ENCODE measurements around the gene SF3B2.
"Not testable (repeated sequence)": the region's sequence is repeated elsewhere in the genome, so short reads cannot be mapped to it uniquely, and the experiment has no call there.

SF3B2 gene

DNA sequence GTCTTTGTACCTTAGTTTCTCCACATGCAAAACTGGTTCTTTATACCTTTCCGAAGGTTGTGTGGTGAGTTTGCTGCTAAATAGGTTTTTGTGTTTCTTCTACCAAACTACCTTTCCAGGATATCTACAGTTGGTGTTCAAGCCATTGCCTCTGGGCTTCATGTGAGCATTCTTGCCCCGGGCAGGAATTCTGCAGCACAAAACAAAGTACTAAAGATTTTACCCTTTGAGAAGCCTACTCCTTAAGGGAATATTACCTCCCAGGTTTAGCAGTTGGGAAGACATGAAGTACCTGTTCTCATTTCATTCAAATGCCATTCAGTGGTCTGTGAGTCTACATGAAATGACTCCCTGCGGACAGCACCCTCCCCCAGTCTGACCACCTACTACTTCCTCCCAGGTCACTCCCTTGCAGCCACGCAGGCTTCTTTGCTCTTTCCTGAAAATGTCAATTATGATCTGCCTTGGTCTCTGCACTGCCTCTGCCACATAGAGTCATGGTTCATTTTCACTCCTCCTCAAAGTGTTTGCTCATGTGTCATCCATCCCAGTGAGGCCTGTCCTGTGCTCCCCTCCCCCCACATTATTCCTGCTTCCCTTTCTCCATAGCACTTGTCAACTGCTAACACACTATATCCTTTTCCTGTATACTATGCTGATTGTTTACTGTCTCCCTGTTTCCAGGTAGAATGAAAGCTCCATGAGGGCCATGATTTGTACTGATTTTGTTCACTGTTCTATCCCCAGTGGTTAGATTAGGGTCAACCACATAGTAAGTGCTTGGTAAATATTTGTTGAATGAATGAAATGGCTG, 54.8 kb downstream of the SF3B2 start:
- peak; percentile 12 for DNase-seq (ENCODE audit: low spot score)

DNA sequence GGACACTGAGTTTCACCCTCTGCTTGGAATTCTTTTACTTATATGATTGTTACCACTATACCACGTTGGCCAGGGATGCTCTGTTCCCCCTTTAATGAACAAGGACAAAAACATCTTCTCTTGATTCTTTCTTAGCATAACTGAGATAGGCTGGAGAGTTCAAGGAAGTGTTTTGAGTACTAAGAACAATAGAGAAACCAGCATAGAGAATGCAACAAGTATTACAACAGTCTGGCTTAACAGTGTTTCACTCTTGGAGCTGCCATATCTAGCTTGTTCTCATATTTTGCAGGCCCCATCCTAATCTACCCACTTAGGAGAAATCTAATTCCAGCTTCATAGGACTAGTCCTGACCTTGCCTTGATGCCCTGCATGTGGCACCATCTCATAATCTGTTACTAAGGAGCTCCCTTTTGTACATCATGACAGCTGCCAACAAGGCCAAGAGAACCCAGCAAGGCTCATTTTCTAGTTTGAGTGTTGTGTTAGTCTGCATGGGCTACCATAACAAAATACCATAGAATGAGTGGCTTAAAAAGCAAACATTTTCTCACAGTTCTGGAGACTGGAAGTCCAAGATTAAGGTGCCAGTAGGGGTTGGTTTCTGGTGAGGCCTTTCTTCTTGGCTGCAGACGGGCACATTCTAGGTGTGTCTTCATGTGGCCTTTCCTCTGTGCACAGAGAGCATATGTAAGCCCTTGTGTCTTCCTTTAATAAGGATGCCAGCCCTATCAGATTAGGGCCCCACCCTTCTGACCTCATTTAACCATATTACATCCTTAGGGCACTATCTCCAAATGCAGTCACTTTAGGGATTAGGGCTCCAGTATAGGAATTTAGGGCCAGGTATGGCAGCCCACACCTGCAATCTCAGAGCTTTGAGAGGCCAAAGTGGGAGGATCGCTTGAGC, 55.7 kb downstream of the SF3B2 start:
- no peak for DNase-seq (ENCODE audit: low spot score)

DNA sequence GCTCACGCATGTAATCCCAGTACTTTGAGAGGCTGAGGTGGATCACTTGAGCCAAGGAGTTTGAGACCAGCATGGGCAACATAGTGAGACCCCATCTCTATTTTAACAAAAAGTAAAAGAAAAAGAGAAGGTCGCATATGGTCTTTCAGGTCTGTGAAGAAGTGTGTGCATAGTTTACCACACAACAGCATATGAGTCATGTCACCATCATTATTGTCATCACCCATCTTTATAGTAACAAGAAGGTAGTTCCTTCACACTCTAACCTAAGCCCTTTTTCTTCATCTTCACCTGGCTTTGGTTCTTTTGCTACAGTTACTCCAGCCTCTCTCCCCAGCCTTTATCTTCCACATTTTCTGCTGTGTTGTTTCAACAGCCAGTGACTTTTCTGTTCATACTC, 57.1 kb downstream of the SF3B2 start:
- DNase-seq (ENCODE audit: low spot score), result no peak

DNA sequence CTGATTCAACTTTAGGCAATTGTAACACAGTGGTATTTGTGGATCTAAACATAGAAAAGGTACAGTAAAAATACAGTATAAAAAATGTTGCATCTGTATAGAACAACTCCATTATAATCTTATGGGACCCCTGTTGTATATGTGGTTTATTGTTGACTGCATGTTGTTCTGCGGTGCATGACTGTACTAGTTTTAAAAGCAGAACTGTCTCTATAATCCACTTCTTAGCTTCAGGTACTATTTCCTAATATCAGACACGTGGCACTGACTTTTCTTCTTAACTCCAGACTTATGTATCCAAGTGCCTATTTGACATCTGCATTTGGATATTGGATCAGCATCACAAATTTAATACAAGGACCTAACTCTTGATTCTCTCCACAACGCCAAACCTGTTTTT, 59.0 kb downstream of the SF3B2 start:
- no peak for DNase-seq (ENCODE audit: low spot score)

DNA sequence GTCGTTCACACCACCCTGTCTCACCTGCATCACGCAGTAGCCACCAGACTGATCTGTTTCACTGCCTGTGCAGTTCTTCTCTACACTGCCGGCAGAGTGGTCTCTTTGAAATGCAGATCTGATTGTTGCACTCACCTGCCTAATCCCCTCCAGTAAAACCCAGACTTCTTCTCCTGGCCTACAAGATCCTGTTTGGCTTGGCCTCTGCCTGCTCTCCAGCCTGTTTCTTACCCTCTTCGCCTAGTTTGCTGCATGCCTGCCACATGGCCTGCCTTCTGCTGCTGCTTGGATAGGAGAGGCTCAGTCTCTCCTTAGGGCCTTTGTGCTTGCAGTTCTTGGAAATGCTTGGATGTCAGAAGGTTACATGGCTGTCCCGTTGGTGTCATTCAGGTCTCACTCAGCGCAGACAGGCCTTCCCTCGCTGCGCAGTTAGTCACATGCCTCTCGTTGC, 59.9 kb downstream of the SF3B2 start:
- DNase-seq (ENCODE audit: low spot score), result no peak

DNA sequence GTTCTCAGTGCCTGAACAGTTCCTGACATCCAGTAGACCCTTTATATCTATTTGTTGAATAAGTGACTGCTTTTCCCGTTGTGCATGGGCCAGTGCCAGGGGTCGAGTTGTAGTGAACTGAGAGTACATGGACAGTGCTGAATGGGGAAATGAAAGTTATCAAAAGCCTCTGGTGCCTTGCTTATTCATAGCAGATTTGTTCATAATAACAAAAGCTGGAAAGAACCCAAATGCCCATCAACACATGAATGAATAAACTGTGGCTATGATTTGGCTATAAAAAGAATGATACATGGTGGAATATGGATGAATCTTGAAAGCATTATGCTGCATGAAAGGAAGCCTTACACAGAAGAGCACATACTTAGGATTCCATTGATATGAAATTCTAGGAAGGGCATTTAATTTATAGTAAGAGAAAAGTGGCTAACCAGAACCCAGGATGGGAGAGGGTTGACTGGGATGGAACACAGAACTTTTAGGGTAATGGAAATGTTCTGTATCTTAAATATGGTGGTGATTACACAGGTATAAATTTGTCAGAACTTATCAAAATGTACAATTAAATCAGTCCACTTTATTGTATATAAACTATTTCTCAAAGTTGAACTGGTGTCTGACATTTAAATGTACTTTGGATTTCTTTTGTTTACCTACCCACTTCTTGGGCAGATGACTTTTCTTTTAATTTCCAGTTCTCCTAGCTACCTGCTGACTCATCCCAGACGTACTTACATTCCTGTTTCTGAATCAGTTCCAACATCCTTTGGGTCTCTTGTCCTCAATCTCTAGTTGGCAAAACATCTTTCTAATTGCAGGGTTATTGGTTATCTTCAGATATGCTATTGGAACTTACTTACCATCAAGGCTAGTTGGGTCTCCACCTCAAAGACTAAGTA, 60.7 kb downstream of the SF3B2 start:
- DNase-seq (ENCODE audit: low spot score), result peak; percentile 63

DNA sequence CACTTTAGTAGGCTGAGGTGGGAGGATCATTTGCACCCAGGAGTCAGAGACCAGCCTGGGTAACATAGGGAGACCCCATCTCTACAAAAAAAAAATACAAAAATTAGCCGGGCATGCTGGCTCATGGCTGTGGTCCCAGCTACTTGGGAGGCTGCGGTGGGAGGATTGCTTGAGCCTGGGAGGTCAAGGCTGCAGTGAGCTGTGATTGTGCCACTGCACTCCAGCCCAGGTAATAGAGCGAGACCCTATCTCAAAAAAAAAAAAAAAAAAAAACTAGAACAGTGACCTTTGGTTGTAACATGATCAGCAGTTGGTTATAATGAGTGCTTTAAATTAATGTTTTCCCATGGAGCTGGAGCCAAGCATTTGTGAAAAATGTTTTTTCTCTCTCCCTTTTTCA, 62.8 kb downstream of the SF3B2 start:
- not testable (repeated sequence) for DNase-seq (ENCODE audit: low spot score)

DNA sequence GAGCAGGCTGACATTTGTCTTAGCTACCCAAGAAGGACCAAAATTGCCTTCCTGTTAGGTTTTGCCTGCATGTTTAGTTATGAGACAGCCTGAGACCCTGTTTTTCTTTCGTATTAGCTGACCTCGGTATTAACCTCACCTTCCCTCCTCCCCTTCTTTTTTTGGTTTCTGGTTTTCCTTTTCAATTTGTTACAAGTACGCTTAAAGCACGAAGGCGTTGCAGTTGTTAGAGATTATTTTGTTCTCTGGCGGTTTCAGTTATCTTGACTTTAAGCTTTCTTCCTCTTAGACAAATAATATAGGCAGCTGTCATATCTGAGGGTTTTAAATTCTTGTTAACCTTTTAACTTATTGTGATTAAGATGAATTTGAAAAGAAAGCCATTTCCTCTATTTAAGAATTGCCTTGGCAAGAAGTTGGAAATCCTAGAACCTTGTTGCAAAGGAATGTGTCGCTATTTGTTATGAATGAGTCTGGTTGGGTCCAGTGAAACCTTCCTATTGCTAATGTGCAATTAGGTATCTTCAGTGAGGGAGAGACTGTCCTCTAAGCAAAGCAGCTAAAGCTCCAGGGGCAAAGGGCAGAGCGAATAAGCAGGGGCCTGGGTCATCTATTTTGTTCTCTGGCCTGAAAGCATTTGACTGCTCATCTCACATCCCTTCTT, 63.6 kb downstream of the SF3B2 start:
- DNase-seq (ENCODE audit: low spot score), result no peak

DNA sequence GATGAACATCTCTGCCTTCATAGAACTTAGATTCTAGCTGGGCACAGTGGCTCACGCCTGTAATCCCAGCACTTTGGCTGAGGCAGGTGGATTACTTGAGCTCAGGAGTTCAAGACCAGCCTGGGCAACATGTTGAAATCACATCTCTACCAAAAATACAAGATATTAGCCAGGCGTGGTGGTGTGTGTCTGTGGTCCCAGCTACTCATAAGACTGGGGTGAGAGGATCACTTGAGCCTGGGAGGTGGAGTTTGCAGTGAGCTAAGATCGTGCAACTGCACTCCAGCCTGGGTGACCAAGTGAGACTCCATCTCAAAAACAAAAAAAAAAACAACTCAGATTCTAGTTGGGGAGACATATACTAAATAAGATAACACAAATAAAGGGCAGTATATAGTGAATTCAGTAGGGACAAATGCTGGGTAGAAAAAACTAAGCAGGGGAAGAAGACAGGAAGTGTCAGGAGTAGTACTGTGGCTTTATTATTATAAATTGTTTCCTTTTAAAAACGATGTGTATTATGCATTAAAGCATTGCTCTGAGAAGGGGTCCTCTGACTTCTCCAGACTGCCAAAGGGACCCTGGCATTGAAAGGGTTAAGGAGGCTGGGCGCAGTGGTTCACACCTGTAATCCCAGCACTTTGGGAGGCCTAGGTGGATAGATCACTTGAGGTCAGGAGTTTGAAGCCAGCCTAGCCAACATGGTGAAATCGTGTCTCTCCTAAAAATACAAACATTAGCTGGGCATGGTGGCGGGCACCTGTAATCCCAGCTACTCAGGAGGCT, 64.6 kb downstream of the SF3B2 start:
- DNase-seq (ENCODE audit: low spot score), result no peak

DNA sequence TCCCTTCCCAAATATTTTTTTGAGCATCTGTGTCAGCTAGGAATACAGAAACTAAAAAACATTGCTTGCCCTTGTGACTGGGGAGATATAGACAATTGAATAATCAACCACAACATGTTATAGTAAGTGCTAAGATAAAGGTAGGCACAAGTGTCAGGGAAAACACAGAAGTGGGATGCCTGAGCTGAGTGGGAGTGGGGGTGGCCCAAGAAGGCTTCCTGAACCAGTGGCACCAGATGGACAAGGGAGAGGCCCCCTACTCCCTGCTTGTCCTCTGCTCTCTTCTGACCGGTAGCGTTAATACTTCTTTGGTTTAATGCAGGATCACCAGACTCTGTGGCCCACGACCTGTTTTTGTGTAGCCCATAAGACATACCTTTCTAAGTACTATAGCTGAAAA, 66.7 kb downstream of the SF3B2 start:
- no peak for DNase-seq (ENCODE audit: low spot score)

Measured in AG20443 (cell line).